Stomach smooth muscle (tissue), 2 donors: ENCODE measurements around the gene NOS3.
"Not testable (repeated sequence)": the region's sequence is repeated elsewhere in the genome, so short reads cannot be mapped to it uniquely, and the experiment has no call there.

Source experiments
- H3K27ac ChIP-seq: one replicate; pipeline ENCODE4 v1.7.0; 2013; ENCODE audit warnings: mild to moderate bottlenecking, low read length, inconsistent platforms
- H3K27me3 ChIP-seq, 2 donors: one replicate each; pipeline ENCODE4 v1.7.0; 2013; ENCODE audit warnings: low read length in 2 of 2; ENCODE audit not compliant: insufficient read depth in 2 of 2, control insufficient read depth in 1 of 2
- H3K36me3 ChIP-seq, 2 donors: one replicate each; pipeline ENCODE4 v1.7.0; 2013; ENCODE audit warnings: low read length in 2 of 2; ENCODE audit not compliant: control insufficient read depth in 2 of 2, insufficient read depth in 2 of 2
- H3K4me1 ChIP-seq: one replicate; pipeline ENCODE4 v1.7.0; 2013; ENCODE audit warnings: low read length; ENCODE audit not compliant: control insufficient read depth, insufficient read depth
- H3K4me3 ChIP-seq, 2 donors: one replicate each; pipeline ENCODE4 v1.7.0; 2013; ENCODE audit warnings: low read length in 2 of 2
- H3K9ac ChIP-seq, 2 donors: one replicate each; pipeline ENCODE4 v1.7.0; 2013; ENCODE audit warnings: low read length in 2 of 2, mild to moderate bottlenecking in 1 of 2
- H3K9me3 ChIP-seq, 2 donors: one replicate each; pipeline ENCODE4 v1.7.0; 2013; ENCODE audit warnings: low read length in 2 of 2; ENCODE audit not compliant: control insufficient read depth in 2 of 2
- donor health status: healthy.
- donor health status: Pancreatic carcinoma.

The NOS3 gene

GRCh38 chr7:151043449-151043848, 52.6 kb downstream of the NOS3 start:
- H3K4me3 ChIP-seq, H3K27me3 ChIP-seq, H3K9ac ChIP-seq, H3K9me3 ChIP-seq, H3K27ac ChIP-seq: not testable (repeated sequence)
- peaks cover 15% of the 10 kb centered on the region for H3K4me1 ChIP-seq
- H3K36me3 ChIP-seq: peaks cover 11 to 22% of the 10 kb centered on the region in 2 donors

GRCh38 chr7:151043959-151044358, 53.1 kb downstream of the NOS3 start:
- H3K27ac ChIP-seq: no peak overlapping the region
- H3K9ac ChIP-seq: no peak overlapping the region
- peaks cover 11 to 22% of the 10 kb centered on the region in 2 donors for H3K36me3 ChIP-seq
- H3K4me3 ChIP-seq: no peak overlapping the region
- H3K27me3 ChIP-seq: no peaks in the 10 kb centered on the region
- H3K9me3 ChIP-seq: no peaks in the 10 kb centered on the region
- peaks cover 10% of the 10 kb centered on the region for H3K4me1 ChIP-seq

- Histone ChIP-seq H3K27ac (no peak overlapping the region), H3K4me1 (peaks cover 4% of the 10 kb centered on the region), H3K4me3 (no peak overlapping the region), H3K9ac (no peak overlapping the region), H3K9me3 (no peaks in the 10 kb centered on the region), H3K36me3 (peaks cover 11 to 21% of the 10 kb centered on the region in 2 donors), H3K27me3 (no peaks in the 10 kb centered on the region)
Observed at GRCh38 chr7:151045262-151045661, 54.4 kb downstream of the NOS3 start.

- Histone ChIP-seq H3K27me3 (no peaks in the 10 kb centered on the region), H3K36me3 (peaks cover 11 to 21% of the 10 kb centered on the region in 2 donors), H3K9ac (no peak overlapping the region), H3K27ac (no peak overlapping the region), H3K4me3 (no peak overlapping the region), H3K4me1 (peaks cover 7% of the 10 kb centered on the region), H3K9me3 (no peaks in the 10 kb centered on the region)
Observed at GRCh38 chr7:151045967-151046366, 55.1 kb downstream of the NOS3 start.

- Histone ChIP-seq H3K4me3 (no peak overlapping the region), H3K4me1 (peaks cover 9% of the 10 kb centered on the region), H3K27ac (no peak overlapping the region), H3K9ac (no peak overlapping the region), H3K27me3 (no peaks in the 10 kb centered on the region), H3K36me3 (peaks cover 8 to 15% of the 10 kb centered on the region in 2 donors), H3K9me3 (no peaks in the 10 kb centered on the region)
Observed at GRCh38 chr7:151046603-151047573, 56.1 kb downstream of the NOS3 start.

GRCh38 chr7:151047976-151048815, 57.4 kb downstream of the NOS3 start, which contains the start of gene ASIC3:
TSS of gene ASIC3 (plus strand) at chr7:151048531. CDS start at chr7:151048886, 355 bp downstream.
- H3K27ac ChIP-seq: no peak within 1 kb of the TSS
- no peaks in the 10 kb centered on the region for H3K9me3 ChIP-seq
- no peak within 1 kb of the TSS for H3K9ac ChIP-seq
- peaks cover 9% of the 10 kb centered on the region for H3K4me1 ChIP-seq
- H3K27me3 ChIP-seq: no peaks in the 10 kb centered on the region
- H3K36me3 ChIP-seq: peaks cover 0 to 9% of the 10 kb centered on the region in 2 donors
- H3K4me3 ChIP-seq: no peak within 1 kb of the TSS

GRCh38 chr7:151048911-151049463, 58.2 kb downstream of the NOS3 start:
- peaks cover 9% of the 10 kb centered on the region for H3K4me1 ChIP-seq
- H3K4me3 ChIP-seq: no peak overlapping the region
- H3K9me3 ChIP-seq: no peaks in the 10 kb centered on the region
- no peak overlapping the region for H3K9ac ChIP-seq
- H3K27ac ChIP-seq: no peak overlapping the region
- H3K27me3 ChIP-seq: no peaks in the 10 kb centered on the region
- H3K36me3 ChIP-seq: peaks cover 0 to 9% of the 10 kb centered on the region in 2 donors

- H3K9me3 ChIP-seq: no peaks in the 10 kb centered on the region
- H3K27ac ChIP-seq: no peak overlapping the region
- peaks cover 9% of the 10 kb centered on the region for H3K4me1 ChIP-seq
- no peaks in the 10 kb centered on the region for H3K27me3 ChIP-seq
- H3K9ac ChIP-seq: no peak overlapping the region
- peaks cover 0 to 2% of the 10 kb centered on the region in 2 donors for H3K36me3 ChIP-seq
- peak overlapping the region in 1 of 2 donors; percentile 8 for H3K4me3 ChIP-seq
Observed at GRCh38 chr7:151051108-151051507, 60.3 kb downstream of the NOS3 start.

- no peak overlapping the region for H3K27ac ChIP-seq
- H3K27me3 ChIP-seq: no peaks in the 10 kb centered on the region
- H3K9me3 ChIP-seq: no peaks in the 10 kb centered on the region
- no peaks in the 10 kb centered on the region for H3K36me3 ChIP-seq
- peaks cover 17% of the 10 kb centered on the region for H3K4me1 ChIP-seq
- H3K9ac ChIP-seq: no peak overlapping the region
- H3K4me3 ChIP-seq: no peak overlapping the region
Observed at GRCh38 chr7:151053096-151053495, 62.3 kb downstream of the NOS3 start.

GRCh38 chr7:151053751-151054150, 62.9 kb downstream of the NOS3 start:
- Histone ChIP-seq H3K27ac (no peak overlapping the region), H3K9me3 (no peaks in the 10 kb centered on the region), H3K9ac (no peak overlapping the region), H3K27me3 (no peaks in the 10 kb centered on the region), H3K4me1 (peaks cover 24% of the 10 kb centered on the region), H3K36me3 (no peaks in the 10 kb centered on the region), H3K4me3 (no peak overlapping the region)
